Stimulated activated CD8-positive, alpha-beta memory T cell treated with anti-CD3 and anti-CD28 coated beads, Interleukin-7, amount 100 ng/mL, for 48 hours (primary cell): Measurements from ENCODE around the gene SF3B2.
"Not testable (repeated sequence)": the region's sequence is repeated elsewhere in the genome, so short reads cannot be mapped to it uniquely, and the experiment has no call there.

Experiments used
- DNase-seq, 2 donors: peaks; one replicate each; pipeline ENCODE4 v3.0.0-alpha.2; 2020; ENCODE audit warnings: low read depth in 1 of 2; ENCODE audit errors: extremely low read depth in 1 of 2

SF3B2 gene

DNA sequence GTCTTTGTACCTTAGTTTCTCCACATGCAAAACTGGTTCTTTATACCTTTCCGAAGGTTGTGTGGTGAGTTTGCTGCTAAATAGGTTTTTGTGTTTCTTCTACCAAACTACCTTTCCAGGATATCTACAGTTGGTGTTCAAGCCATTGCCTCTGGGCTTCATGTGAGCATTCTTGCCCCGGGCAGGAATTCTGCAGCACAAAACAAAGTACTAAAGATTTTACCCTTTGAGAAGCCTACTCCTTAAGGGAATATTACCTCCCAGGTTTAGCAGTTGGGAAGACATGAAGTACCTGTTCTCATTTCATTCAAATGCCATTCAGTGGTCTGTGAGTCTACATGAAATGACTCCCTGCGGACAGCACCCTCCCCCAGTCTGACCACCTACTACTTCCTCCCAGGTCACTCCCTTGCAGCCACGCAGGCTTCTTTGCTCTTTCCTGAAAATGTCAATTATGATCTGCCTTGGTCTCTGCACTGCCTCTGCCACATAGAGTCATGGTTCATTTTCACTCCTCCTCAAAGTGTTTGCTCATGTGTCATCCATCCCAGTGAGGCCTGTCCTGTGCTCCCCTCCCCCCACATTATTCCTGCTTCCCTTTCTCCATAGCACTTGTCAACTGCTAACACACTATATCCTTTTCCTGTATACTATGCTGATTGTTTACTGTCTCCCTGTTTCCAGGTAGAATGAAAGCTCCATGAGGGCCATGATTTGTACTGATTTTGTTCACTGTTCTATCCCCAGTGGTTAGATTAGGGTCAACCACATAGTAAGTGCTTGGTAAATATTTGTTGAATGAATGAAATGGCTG lies 54.8 kb downstream of the SF3B2 start:
- peak; percentile 28 to 39 for DNase-seq

DNA sequence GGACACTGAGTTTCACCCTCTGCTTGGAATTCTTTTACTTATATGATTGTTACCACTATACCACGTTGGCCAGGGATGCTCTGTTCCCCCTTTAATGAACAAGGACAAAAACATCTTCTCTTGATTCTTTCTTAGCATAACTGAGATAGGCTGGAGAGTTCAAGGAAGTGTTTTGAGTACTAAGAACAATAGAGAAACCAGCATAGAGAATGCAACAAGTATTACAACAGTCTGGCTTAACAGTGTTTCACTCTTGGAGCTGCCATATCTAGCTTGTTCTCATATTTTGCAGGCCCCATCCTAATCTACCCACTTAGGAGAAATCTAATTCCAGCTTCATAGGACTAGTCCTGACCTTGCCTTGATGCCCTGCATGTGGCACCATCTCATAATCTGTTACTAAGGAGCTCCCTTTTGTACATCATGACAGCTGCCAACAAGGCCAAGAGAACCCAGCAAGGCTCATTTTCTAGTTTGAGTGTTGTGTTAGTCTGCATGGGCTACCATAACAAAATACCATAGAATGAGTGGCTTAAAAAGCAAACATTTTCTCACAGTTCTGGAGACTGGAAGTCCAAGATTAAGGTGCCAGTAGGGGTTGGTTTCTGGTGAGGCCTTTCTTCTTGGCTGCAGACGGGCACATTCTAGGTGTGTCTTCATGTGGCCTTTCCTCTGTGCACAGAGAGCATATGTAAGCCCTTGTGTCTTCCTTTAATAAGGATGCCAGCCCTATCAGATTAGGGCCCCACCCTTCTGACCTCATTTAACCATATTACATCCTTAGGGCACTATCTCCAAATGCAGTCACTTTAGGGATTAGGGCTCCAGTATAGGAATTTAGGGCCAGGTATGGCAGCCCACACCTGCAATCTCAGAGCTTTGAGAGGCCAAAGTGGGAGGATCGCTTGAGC lies 55.7 kb downstream of the SF3B2 start:
- no peak for DNase-seq

DNA sequence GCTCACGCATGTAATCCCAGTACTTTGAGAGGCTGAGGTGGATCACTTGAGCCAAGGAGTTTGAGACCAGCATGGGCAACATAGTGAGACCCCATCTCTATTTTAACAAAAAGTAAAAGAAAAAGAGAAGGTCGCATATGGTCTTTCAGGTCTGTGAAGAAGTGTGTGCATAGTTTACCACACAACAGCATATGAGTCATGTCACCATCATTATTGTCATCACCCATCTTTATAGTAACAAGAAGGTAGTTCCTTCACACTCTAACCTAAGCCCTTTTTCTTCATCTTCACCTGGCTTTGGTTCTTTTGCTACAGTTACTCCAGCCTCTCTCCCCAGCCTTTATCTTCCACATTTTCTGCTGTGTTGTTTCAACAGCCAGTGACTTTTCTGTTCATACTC lies 57.1 kb downstream of the SF3B2 start:
- no peak for DNase-seq

DNA sequence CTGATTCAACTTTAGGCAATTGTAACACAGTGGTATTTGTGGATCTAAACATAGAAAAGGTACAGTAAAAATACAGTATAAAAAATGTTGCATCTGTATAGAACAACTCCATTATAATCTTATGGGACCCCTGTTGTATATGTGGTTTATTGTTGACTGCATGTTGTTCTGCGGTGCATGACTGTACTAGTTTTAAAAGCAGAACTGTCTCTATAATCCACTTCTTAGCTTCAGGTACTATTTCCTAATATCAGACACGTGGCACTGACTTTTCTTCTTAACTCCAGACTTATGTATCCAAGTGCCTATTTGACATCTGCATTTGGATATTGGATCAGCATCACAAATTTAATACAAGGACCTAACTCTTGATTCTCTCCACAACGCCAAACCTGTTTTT lies 59.0 kb downstream of the SF3B2 start:
- no peak for DNase-seq

DNA sequence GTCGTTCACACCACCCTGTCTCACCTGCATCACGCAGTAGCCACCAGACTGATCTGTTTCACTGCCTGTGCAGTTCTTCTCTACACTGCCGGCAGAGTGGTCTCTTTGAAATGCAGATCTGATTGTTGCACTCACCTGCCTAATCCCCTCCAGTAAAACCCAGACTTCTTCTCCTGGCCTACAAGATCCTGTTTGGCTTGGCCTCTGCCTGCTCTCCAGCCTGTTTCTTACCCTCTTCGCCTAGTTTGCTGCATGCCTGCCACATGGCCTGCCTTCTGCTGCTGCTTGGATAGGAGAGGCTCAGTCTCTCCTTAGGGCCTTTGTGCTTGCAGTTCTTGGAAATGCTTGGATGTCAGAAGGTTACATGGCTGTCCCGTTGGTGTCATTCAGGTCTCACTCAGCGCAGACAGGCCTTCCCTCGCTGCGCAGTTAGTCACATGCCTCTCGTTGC lies 59.9 kb downstream of the SF3B2 start:
- no peak for DNase-seq

DNA sequence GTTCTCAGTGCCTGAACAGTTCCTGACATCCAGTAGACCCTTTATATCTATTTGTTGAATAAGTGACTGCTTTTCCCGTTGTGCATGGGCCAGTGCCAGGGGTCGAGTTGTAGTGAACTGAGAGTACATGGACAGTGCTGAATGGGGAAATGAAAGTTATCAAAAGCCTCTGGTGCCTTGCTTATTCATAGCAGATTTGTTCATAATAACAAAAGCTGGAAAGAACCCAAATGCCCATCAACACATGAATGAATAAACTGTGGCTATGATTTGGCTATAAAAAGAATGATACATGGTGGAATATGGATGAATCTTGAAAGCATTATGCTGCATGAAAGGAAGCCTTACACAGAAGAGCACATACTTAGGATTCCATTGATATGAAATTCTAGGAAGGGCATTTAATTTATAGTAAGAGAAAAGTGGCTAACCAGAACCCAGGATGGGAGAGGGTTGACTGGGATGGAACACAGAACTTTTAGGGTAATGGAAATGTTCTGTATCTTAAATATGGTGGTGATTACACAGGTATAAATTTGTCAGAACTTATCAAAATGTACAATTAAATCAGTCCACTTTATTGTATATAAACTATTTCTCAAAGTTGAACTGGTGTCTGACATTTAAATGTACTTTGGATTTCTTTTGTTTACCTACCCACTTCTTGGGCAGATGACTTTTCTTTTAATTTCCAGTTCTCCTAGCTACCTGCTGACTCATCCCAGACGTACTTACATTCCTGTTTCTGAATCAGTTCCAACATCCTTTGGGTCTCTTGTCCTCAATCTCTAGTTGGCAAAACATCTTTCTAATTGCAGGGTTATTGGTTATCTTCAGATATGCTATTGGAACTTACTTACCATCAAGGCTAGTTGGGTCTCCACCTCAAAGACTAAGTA lies 60.7 kb downstream of the SF3B2 start:
- no peak for DNase-seq

DNA sequence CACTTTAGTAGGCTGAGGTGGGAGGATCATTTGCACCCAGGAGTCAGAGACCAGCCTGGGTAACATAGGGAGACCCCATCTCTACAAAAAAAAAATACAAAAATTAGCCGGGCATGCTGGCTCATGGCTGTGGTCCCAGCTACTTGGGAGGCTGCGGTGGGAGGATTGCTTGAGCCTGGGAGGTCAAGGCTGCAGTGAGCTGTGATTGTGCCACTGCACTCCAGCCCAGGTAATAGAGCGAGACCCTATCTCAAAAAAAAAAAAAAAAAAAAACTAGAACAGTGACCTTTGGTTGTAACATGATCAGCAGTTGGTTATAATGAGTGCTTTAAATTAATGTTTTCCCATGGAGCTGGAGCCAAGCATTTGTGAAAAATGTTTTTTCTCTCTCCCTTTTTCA lies 62.8 kb downstream of the SF3B2 start:
- DNase-seq: not testable (repeated sequence)

DNA sequence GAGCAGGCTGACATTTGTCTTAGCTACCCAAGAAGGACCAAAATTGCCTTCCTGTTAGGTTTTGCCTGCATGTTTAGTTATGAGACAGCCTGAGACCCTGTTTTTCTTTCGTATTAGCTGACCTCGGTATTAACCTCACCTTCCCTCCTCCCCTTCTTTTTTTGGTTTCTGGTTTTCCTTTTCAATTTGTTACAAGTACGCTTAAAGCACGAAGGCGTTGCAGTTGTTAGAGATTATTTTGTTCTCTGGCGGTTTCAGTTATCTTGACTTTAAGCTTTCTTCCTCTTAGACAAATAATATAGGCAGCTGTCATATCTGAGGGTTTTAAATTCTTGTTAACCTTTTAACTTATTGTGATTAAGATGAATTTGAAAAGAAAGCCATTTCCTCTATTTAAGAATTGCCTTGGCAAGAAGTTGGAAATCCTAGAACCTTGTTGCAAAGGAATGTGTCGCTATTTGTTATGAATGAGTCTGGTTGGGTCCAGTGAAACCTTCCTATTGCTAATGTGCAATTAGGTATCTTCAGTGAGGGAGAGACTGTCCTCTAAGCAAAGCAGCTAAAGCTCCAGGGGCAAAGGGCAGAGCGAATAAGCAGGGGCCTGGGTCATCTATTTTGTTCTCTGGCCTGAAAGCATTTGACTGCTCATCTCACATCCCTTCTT lies 63.6 kb downstream of the SF3B2 start:
- no peak for DNase-seq

DNA sequence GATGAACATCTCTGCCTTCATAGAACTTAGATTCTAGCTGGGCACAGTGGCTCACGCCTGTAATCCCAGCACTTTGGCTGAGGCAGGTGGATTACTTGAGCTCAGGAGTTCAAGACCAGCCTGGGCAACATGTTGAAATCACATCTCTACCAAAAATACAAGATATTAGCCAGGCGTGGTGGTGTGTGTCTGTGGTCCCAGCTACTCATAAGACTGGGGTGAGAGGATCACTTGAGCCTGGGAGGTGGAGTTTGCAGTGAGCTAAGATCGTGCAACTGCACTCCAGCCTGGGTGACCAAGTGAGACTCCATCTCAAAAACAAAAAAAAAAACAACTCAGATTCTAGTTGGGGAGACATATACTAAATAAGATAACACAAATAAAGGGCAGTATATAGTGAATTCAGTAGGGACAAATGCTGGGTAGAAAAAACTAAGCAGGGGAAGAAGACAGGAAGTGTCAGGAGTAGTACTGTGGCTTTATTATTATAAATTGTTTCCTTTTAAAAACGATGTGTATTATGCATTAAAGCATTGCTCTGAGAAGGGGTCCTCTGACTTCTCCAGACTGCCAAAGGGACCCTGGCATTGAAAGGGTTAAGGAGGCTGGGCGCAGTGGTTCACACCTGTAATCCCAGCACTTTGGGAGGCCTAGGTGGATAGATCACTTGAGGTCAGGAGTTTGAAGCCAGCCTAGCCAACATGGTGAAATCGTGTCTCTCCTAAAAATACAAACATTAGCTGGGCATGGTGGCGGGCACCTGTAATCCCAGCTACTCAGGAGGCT lies 64.6 kb downstream of the SF3B2 start:
- DNase-seq: no peak

DNA sequence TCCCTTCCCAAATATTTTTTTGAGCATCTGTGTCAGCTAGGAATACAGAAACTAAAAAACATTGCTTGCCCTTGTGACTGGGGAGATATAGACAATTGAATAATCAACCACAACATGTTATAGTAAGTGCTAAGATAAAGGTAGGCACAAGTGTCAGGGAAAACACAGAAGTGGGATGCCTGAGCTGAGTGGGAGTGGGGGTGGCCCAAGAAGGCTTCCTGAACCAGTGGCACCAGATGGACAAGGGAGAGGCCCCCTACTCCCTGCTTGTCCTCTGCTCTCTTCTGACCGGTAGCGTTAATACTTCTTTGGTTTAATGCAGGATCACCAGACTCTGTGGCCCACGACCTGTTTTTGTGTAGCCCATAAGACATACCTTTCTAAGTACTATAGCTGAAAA lies 66.7 kb downstream of the SF3B2 start:
- DNase-seq: no peak
